ENCODE data around the gene CNOT8.

DNA sequence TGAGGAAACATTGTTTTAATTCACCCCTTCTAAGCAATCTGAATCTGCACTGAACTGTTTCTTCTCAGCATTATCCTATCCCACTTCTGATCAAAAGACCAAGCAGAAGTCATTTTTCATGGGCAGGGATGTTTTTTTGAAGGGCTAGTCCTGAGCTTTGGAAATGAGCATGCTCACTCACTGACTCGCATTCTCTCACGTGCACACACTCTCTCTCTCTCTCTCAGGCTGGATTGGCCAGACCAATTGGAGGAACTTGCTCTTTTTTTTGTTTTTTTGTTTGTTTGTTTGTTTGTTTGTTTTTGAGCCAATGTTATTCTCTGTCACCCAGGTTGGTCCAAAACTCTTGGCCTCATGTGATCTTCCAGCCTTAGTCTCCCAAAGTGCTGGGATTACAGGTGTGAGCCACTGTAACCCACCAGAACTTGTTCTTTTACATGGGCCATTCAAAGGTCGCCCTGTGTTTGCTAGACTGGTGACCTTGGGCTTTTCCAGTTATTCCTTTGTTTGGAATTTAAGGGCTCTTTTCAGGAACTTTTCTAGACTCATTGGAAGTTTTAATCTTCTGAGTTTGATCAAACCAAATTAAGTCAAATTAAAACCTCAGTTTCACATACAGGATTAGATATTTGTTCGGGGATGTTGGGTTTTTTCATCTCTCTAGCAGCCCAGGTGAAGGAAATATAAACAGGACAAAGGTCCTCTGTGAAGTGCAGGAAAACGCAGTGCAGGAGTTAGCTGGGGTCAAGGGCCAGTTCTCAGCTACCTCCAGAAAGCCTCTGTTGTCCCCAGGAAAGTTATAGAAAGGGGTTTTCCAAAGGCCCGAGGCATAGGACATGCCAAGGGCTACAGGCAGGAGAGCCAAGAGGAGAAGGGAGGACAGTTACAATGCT is 21.2 kb upstream of the CNOT8 start:
- TF ChIP-seq EZH2phosphoT487 (IDR thresholded peaks at IDR 0.05; ENCODE audit: borderline replicate concordance, low read length) = no peak
- TF ChIP-seq CTCF (IDR thresholded peaks at IDR 0.05; ENCODE audit: low read depth, low read length, poor library complexity, severe bottlenecking) = no peak
